GM18519 (cell line): Measurements from ENCODE around the gene SCARB1.

Experiments used
- ATAC-seq: cut with Tn5 transposase; IDR thresholded peaks from one replicate; pipeline ENCODE4 v1.9.1; 2021; ENCODE audit warnings: mild to moderate bottlenecking, moderate library complexity; ENCODE audit not compliant: unreplicated experiment, low FRiP score

The SCARB1 gene

GRCh38 chr12:124847113-124848074 lies 16.3 kb downstream of the SCARB1 start:
- no peak for ATAC-seq

GRCh38 chr12:124844411-124845397 lies 19.0 kb downstream of the SCARB1 start:
- ATAC-seq = no peak

- no peak for ATAC-seq
These were observed 20.7 kb downstream of the SCARB1 start for GRCh38 chr12:124842800-124843510.

GRCh38 chr12:124842073-124842749 lies 21.5 kb downstream of the SCARB1 start:
- no peak for ATAC-seq

DNA sequence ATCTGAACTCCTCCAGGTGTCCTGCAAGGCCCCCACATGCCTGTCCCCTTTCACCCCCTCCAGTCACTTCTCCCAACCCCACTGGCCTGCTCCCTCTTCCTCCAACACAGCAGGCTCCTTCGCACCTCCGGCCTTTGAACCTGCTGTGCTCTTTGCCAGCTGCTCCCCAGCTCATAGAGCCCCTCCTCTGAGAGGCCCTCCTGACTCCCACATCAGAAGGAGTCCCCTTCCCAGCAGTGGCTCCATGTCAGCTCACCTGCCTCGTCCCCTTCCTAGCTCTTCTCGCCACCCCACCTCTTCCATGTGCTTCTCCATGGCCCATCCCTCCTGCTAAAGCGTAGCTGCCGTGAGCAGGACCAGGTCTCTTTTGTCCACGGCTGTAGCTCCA lies 22.1 kb downstream of the SCARB1 start:
- no peak for ATAC-seq

- ATAC-seq = no peak
These were observed 25.5 kb downstream of the SCARB1 start for GRCh38 chr12:124837958-124838803.

GRCh38 chr12:124837249-124837897 lies 26.3 kb downstream of the SCARB1 start:
- no peak for ATAC-seq

- no peak for ATAC-seq
These were observed 26.9 kb downstream of the SCARB1 start for GRCh38 chr12:124836759-124837158.

DNA sequence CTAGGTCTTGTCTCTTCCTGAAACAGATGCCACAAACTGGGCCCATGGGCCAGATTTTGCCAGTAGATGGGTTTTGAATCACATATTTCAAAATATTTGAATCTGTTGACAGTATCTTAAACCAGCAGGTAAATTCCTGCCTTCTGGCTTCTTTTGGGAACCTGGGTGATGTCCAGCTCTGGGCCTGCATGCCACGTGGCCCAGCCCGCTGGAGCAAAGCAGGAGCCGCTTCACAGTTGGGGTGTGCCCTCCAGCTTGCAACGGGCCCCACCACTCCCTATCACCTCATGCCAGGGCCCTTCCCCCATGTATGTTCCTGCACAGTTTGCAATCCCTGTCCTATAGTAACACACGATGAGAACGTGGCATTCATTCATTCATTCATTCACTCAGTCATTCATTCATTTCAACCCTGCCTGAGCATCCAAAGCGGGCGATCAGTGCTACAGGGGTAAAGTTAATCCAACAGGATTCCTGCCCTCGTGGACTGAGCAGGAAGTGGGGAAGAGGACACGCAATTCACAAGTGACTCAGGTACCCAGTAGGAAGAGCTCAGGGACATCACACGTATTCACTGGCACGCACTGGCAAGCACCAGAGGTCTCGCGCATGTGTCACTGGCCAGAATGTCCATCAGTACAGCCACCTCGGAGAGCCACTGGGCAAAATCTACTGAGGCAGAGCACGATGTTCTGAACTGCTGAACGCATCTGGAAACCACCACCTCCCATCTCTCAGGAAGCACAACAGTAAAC lies 27.8 kb downstream of the SCARB1 start:
- no peak for ATAC-seq

- ATAC-seq = no peak
These were observed 28.8 kb downstream of the SCARB1 start for GRCh38 chr12:124834822-124835221.

DNA sequence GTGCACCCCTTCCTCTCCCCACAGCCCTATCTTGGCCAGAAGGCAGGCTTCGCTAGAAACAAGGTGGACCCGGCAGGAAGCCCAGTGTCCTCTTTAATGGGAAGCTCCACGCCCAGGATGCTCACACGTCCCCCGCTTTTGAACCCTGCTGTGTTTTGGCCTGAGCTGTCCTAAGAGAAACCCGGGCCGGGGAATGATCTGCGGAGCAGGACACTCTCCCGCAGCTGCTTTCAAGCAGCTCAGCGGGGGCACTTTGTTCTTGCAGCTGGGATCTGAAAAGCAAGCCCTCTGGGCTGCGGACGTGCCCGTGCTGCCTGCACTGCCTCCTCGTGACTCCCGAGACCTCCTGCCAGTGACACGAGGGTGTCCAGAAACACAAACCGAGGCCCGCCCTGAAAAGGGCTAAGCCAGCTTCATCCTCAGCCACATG lies 30.0 kb downstream of the SCARB1 start:
- no peak for ATAC-seq

DNA sequence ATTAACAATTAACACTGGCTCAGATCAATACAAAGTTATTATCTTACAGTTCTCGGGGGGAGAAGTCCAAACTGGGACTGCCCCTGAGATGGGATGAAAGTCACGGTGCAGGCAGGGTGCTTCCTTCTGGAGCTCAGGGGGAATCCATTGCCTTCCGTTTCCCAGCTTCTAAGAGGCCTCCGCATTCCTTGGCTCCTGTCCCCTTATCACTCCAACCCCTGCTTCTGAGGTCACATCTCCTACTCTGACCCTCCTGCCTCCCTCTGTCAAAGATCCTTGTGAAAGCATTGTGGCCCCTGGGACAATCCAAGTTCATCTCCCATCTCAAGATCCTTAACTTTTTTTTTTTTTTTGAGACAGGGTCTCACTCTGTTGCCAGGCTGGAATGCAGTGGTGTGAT lies 30.8 kb downstream of the SCARB1 start:
- no peak for ATAC-seq

DNA sequence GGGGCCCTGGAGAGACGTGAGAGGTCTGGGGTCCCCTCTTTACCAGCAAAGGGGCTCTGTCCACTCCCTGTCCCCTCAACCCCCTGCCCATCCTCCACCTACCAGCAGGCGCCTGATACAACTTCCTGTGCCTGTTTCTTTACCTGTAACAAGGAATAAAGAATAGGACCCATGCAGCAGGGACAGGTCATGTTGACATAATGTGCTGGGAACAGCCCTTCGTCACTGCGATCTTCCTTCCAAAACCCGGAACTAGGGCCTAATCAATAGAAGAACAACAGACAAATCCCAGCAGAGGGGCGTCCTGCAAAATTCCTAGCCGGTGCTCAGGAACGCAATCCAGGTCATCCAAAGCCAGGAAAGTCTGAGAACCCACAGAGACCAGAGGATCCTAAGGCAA lies 32.1 kb downstream of the SCARB1 start:
- ATAC-seq = no peak

DNA sequence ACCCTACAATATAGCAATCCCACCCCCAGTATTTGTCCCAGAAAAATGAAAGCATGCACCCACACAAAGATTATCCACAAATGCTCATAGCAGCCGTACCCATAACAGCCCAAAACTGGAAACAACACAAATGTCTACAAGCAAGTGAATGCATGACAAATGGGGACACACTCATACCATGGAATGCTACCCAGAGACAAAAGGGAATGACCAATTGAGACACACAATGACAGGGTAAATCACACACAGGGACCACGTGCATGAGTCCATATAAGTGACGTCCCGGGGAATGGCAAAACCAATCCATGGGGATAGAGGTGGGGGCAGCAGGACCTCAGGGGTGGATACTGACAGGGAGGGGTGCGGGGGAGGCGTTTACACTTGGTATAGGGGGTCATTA lies 33.4 kb downstream of the SCARB1 start:
- no peak for ATAC-seq

GRCh38 chr12:124829708-124830304 lies 33.9 kb downstream of the SCARB1 start:
- ATAC-seq = no peak

DNA sequence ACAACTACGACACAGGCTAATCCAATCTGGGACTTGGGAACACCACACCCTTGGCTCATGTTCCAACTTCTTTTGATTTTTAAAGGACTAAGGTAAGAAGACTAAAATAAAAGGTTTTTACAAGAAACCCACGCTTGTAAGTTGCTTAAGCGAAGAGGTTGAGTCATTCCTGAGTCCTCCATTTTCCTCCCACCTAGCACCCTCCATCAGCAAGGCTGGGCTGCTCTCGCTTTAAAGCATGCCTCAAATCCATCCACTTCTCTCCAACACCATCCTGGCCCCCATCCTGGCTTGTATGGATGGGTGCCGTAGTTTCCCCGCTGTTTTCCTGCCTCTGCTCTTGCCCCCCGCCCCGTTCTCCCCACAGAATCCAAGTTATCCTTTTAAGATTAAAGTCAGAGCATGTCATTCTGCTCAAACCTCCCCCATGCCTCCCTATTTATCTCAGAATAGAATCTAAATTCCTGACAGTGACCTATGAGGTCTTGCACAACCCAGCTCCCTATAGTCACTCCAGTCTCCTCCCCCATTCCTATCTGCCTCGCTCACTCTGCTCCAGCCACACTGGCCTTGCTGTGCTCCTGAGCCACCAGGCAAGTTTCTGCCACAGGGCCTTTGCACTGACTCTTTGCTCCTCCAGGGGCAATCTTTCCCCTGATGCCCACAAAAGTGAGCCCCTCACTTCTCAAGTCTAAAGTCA lies 34.5 kb downstream of the SCARB1 start:
- no peak for ATAC-seq
